ENCODE measurements around the gene UXS1.

The UXS1 gene

DNA sequence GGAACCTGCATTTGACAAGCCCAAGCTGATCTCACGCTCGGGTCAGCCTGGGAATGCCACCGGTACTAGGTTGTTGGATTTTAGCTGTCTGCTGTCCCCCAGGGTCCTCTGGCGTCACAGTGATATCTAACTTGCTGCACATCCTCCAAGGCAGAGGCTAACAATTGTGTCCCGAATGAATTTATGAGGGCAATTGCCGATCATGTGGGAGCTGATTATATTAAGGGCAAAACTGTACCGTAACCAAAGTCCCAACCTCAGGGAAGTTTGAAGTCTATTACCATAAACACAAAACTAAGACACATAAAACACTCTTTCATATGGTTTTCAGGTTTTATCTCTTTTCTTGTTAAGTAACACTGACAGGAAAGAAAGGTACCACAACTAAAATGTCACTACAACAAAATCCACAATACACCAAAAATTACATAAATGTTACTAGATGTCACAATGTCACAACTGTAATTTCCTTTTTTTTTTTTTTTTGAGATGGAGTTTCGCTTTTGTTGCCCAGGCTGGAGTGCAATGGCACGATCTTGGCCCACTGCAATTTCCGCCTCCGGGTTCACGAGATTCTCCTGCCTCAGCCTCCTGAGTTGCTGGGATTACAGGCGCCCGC lies 6.7 kb downstream of the UXS1 start:
- no peak for DNase-seq

DNA sequence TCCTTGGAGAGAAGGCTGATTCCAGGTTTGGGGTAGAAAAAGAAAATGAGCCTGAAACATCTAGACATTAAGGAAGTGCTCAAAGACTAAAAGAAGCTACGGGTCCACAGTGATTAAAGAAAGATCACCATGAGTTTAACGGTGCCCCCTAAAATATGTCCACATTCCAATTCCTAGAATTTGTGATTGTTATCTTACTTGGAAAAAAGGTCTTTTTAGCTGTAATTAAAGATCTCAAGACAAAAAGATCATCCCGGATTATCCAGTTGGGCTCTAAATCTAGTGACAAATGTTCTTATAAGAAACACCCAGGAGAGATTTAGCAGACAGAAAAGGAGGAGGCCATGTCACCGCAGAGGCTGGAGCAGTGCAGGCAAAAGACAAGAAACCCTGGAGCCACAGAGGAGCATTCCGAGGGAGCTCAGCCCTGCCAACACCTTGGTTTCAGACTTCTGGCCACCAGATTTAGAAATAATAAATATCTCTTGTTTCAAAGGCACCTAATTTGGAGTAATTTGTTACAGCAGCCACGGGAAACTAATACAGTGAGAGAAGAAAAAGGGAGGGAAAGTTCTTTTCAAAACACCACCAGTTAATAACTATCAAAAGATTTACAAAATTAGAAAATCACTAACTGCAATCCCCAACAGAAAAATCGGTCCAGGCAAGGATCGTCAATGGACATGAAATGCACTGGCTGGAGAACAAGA lies 8.5 kb downstream of the UXS1 start:
- no peak for DNase-seq

GRCh38 chr2:106184857-106185256 lies 9.2 kb downstream of the UXS1 start:
- DNase-seq = no peak

DNA sequence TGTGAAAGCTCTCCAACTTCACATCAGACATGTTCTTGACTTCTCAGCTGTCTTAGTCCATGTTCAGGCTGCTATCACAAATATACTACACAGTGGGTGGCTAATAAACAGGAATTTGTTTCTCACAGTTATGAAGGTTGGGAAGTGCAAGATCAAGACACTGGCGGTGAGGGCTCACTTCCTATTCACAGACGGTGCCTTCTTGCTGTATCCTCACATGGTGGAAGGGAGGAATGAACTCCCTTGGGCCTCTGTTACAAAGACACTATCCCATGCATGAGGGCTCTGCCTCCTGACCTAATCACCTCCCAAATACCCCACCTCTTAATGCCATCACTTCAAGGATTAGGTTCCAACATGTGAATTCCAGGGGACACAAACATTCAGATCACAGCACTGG lies 9.7 kb downstream of the UXS1 start:
- no peak for DNase-seq

DNA sequence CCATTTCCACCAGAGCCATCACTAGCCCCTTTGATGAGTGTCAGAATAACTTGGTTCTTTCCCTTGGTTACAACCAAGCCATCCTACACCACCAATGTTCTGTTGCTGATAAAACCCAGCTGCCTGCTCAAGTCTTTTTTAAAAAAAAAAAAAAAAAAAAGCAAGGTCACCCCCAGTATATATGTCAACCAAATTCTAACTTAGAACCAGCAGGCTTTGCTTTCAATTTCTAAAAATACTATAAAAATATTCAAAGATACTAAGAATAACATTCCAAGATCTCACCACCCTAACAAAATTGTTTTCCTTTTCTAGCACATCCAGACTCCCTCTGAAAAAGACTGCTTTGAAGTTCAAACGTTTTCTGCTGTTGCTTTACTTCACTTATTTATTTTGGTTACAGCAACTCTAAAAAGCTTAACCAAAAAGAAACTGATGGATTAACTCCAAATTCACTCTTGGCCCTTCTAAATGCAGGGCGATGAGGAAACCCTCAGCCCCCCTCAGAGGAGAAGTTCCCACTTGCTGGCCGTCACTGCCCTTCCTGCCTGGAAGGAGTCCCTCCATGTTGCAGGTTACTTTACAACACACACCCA lies 10.9 kb downstream of the UXS1 start:
- DNase-seq = no peak

DNA sequence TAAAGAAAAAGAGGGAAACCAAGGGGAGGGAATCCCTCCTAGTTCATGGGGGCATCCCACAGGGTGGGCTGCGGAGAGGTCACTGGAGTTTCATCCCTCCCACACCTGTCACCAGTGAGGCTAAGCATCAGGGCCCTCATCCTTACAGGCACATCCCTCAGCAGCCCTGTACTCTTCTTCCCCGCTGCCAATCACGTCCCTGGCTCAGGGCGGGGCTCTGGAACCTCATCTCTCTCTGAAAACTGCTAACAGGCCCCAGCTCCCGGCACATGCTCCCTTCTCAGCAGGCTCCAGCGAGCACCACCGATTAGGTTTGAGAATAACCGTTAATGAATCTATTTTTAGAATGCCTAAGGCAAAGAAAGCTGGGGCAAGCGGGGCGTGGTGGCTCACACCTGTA lies 13.0 kb downstream of the UXS1 start:
- no peak for DNase-seq

DNA sequence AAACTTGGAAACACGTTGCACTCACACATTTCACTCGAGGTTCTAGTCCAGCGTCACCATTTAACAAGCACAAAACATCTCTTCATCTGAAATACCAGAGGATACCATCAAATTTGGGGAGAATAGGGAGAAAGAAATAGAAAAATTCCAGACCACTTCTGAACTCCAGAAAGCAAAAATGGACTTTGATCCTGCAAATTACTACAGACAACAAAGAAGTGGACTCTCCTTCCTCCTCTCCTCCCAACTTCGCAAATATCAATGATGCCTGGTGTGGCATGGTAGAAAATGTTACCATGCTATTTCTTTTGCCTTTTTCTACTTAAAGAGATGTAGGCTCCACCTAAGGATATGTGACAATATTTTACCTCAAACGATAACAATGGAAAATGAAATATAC lies 13.5 kb downstream of the UXS1 start:
- DNase-seq = no peak

DNA sequence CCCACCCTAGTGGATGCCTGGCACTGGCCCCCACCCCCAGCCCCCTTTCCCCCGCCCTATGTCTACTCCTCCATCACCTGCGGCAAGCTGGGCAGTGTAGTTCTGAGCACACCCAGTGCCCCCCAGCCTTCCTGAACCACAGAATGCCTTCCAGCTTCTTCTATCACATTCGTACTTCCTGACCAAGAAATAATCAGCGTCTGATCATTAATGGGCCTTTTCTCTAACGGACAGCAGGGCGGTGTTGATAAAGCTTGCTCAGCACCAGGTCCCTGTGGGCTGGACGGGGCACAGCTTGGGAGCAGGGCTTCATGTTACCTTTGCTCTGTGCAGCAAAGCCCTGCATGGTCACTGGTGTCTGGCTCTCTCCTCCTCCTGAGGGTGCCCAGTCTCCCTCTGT lies 15.4 kb downstream of the UXS1 start:
- DNase-seq = no peak

DNA sequence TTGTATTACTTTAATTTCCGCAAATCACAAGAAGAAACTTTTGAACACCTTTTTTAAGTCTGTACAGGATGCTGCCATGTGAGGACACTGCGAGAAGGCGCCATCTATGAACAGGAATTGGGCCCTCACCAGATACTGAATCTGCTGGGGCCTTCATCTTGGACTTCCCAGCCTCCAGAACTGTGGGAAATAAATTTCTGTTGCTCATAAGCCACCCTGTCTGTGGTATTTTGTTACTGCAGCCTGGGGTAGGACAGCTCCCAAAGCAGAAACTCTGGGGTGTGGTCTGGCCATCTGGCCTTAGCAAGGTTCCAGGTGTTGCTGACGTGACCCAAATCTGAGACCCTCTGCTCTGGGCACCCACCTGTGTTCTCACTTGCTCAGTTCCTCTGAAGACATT lies 16.5 kb downstream of the UXS1 start:
- no peak for DNase-seq

- no peak for DNase-seq
These were observed 17.5 kb downstream of the UXS1 start for GRCh38 chr2:106176446-106177099.

GRCh38 chr2:106175086-106175850 lies 18.8 kb downstream of the UXS1 start:
- DNase-seq = no peak

GRCh38 chr2:106174056-106174455 lies 20.0 kb downstream of the UXS1 start:
- no peak for DNase-seq

DNA sequence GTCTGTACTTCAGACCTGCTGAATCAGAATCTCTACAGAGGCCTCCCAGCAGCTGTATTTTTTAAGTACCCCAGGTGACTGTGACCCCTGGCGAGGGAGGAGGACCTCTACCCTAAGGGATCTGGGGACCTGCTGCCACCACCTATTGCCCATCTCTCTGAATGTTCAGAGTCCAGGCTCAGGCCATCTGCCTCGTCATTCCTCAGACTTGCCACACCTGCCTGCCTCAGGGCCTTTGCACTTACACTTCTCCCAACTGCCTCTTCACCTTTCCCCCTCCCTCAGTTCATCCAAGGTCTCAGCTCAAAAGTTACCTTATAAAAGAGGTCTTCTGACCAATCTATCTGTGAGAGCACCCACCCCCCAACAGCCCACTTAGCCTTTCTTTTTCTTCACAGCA lies 21.5 kb downstream of the UXS1 start:
- DNase-seq = no peak

GRCh38 chr2:106168657-106169056 lies 25.4 kb downstream of the UXS1 start:
- DNase-seq = no peak

- DNase-seq = no peak
These were observed 27.0 kb downstream of the UXS1 start for GRCh38 chr2:106167067-106167466.

DNA sequence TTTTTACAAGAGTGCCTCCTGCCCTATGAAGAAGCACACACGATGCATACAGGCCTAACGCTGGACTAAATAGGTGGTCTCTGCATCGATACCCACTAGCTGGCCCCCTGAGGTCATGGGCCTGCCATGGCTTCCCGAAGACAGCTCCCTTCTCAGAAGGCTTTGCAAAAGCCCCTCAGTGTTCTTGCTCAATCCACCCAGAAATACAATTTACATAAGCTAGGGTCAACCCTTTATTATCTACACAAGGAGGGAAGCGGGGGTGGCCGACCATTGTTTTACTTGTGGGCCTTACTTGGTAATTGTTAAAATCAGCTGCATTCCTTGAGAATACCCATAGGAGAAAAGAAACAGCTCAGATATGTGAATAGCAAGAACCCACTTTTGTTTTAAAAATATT lies 28.5 kb downstream of the UXS1 start:
- no peak for DNase-seq

- DNase-seq = no peak
These were observed 29.1 kb downstream of the UXS1 start for GRCh38 chr2:106165029-106165428.

GRCh38 chr2:106163948-106164545 lies 30.1 kb downstream of the UXS1 start:
- DNase-seq = no peak

GRCh38 chr2:106161938-106162820 lies 31.9 kb downstream of the UXS1 start:
- no peak for DNase-seq

- no peak for DNase-seq
These were observed 32.8 kb downstream of the UXS1 start for GRCh38 chr2:106161341-106161740.

GRCh38 chr2:106160786-106161261 lies 33.3 kb downstream of the UXS1 start:
- DNase-seq = no peak

All from cerebellar nuclear complex (tissue), 1 donor.